Left colon (tissue), 2 donors: Measurements from ENCODE around the gene PIP5KL1. TPM values are rescaled to one million over a fixed set of nuclear protein-coding genes. Genes with fewer than 3 reads are reported as not detected.
A peak's percentile ranks its signal among the peaks of the same experiment; 100 is the strongest.

Experiments
- ATAC-seq: fragments of 200-7000 bp; cut with Tn5 transposase; one replicate; pipeline ENCODE4 v1.9.1; 2020; ENCODE audit warnings: mild to moderate bottlenecking, moderate library complexity
- DNase-seq, 2 donors: peaks; one replicate each; pipeline ENCODE4 v3.0.0-alpha.2; 2020
- intact Hi-C, 2 donors: fragments of 100-400 bp; cut with DNase I in 1 of 2; cut with micrococcal nuclease in 1 of 2; formaldehyde crosslinking; loops; one replicate each; pipeline versions ENCODE4 v1.11.2 to v1.14.0; 2022; cut with DNase I, micrococcal nuclease
- long read RNA-seq: library from polyadenylated mRNA; unstranded; transcript quantifications from one replicate; pipeline ENCODE4 v2.0.0, GENCODE V29; 2021
- total RNA-seq, 2 donors: library from RNA; stranded (reverse); fragmentation: NEBNext Ultra II Directional; extraction: Animal tissue kit (Norgen Biotek cat#: 25700); gene quantifications; one replicate each; pipeline ENCODE4 v1.2.1, GENCODE V29; 2021
- donor health status: DM: no; HTN: no; CAD: no.
- donor health status: DM: yes; HTN: yes; CAD: no.

Gene PIP5KL1, protein sequence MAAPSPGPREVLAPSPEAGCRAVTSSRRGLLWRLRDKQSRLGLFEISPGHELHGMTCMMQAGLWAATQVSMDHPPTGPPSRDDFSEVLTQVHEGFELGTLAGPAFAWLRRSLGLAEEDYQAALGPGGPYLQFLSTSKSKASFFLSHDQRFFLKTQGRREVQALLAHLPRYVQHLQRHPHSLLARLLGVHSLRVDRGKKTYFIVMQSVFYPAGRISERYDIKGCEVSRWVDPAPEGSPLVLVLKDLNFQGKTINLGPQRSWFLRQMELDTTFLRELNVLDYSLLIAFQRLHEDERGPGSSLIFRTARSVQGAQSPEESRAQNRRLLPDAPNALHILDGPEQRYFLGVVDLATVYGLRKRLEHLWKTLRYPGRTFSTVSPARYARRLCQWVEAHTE
- 1 to 10 TPM; 1.3 to 1.9 TPM for total RNA-seq
- long read RNA-seq = 0 reads

DNA sequence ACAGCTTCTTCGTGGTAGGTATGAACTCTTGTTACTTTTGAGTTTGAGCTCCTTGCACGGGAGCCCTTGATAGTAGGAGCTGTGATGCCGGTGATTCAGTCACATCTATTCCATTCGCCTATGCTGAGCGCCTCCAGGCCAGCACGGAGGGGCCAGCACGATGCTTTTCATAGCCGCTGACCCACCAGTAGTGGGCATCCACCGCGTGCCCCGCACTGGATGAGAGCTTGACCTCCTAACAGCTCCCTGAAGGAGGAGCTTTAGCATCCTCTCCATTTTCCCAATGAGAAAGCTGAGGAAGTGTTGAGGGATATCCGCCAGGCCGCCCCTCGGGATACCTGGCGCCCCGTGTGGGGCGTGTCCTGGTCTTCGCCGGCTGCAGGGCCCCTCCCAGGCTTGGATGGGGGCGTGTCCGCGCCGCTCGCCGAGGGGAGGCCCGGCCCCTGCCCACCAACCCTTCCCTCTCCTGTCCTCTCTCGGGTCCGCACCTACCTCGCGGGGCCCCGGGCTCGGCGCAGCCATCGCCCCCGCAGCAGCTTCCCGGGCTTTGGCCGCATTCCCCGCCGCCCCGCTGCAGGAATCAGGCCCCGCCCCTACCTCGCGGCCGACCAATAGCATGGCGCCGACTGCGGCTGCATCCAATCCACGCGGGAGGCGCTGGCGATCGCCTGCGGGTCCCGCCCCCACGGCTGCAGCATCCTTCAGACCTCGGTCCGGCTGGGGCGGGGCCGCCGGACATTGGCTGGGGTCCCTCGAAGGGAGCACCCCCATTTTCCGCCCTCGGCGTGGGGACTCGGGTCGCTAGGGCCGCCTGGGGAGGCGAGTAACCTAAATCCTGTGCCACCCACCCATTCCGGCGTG is at the start of gene PIP5KL1:
PIP5KL1 (minus strand) TSS at position 547 of the 861 bp plus-strand sequence; CDS start at position 522, 25 bp downstream.
- peak; percentile 72 to 82 for DNase-seq
- intact Hi-C loops = no loop called here
- peak; percentile 63 for ATAC-seq

DNA sequence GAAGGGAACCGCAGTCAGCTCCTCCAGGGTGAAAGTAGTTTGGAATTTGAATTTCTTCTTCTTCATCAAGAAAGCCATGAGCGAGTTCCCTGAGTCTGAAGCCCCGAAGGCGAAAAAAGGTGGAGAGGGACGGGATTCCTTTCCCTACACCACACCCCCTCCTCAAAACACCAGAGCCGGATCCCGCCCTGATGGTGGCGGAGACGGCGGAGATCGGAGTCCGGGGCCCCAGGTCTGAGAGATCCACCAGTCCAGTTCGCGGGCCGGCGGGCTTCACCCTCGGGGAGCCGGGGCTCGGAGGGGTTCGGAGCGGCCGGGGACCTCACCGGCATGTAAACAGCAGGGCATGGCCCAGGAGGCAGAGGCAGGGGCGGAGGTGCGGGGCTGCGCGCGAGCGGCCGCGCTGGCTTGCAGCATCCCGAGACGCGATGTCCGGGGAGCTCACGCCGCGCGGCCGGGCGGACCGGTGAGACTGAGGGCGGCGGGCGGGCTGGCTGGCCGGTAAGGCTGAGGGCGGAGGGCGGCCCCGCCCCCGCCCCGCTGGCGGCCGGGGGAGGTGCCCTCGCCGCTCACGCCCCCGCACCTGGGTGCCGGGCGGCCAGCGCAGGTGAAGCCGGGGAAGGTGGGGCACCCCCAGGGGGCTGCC is 49.6 kb upstream of the PIP5KL1 start:
- peak; percentile 67 to 81 for DNase-seq
- intact Hi-C loops = no loop called here
- ATAC-seq = peak; percentile 59

DNA sequence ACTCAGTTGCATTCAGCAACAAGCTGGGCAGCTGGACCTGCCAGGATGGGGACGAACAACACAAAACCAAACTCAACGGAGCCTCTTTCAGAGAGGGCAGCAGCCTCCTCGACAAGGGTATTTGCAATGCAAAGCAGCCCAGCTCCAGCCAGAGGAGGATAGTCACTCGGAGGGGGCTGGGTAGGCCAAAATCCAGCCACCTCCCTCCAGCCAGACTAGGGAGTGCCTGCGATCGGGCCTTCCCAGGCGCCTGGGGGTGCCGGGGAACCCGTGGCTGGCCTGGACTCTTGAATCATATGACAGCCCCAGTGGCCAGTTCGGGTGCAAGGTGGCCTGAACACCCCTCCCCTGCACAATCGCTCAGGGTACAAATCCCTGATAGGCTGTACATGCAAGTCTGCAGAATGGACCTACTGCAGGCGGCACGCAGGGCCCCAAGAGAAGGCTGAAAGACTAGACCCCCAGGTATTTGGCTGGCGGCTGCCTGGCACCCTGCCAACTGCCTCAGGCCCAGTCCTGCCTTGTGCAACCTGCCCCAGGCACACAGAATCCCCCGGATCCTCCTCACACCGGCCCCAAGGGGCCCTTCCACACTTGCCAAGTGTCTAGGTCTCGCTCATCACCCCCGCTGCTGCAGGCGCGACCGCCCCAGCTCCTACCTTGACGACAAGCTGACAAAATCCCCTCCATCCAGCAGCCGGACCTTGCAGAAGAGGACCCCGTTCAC is 48.9 kb upstream of the PIP5KL1 start:
- peak; percentile 72 to 73 for DNase-seq
- intact Hi-C loops = no loop called here
- peak; percentile 23 for ATAC-seq

- intact Hi-C loops = no loop called here
- no peak for ATAC-seq
- DNase-seq = no peak
Observed at GRCh38 chr9:127979015-127979332, 48.4 kb upstream of the PIP5KL1 start.

GRCh38 chr9:127977884-127978647 is 47.5 kb upstream of the PIP5KL1 start:
- ATAC-seq (peak; percentile 28), DNase-seq (peak in 1 of 2 donors; percentile 78)
- intact Hi-C loops = no loop called here

- intact Hi-C loops = no loop called here
- ATAC-seq (peak; percentile 38), DNase-seq (peak in 1 of 2 donors; percentile 63)
Observed at GRCh38 chr9:127977009-127977883, 46.7 kb upstream of the PIP5KL1 start.

- intact Hi-C loops = no loop called here
- DNase-seq = peak; percentile 74 to 89
- peak; percentile 50 for ATAC-seq
Observed at GRCh38 chr9:127976498-127976897, 45.9 kb upstream of the PIP5KL1 start.

- ATAC-seq (no peak), DNase-seq (no peak)
- intact Hi-C loops = no loop called here
Observed at GRCh38 chr9:127975376-127976315, 45.1 kb upstream of the PIP5KL1 start.

DNA sequence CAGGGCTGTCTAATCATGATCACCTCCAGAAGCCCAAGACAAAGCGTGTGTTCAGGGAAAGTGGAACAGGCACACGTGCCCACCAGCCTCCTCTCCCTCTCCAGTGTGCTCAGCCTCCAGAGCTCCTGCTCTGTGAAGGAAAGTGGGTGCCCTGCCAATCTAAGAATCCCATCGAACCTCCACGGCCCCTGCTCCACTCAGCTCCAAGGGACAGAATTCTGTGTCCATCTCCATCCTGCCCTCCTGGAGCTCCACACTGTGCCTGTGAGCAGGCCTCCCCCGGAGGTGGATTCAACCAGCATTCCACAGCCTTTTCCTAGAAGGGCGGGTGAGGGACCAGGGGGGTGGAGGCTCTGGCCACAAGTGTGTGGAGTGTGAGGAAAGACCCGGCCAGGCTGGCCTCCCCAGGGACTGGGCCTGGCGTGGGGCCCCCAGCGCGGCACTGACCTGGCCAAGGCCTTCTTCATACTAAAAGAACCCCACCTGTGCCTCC is 44.2 kb upstream of the PIP5KL1 start:
- intact Hi-C loops = no loop called here
- no peak for ATAC-seq
- peak in 1 of 2 donors; percentile 54 for DNase-seq

DNA sequence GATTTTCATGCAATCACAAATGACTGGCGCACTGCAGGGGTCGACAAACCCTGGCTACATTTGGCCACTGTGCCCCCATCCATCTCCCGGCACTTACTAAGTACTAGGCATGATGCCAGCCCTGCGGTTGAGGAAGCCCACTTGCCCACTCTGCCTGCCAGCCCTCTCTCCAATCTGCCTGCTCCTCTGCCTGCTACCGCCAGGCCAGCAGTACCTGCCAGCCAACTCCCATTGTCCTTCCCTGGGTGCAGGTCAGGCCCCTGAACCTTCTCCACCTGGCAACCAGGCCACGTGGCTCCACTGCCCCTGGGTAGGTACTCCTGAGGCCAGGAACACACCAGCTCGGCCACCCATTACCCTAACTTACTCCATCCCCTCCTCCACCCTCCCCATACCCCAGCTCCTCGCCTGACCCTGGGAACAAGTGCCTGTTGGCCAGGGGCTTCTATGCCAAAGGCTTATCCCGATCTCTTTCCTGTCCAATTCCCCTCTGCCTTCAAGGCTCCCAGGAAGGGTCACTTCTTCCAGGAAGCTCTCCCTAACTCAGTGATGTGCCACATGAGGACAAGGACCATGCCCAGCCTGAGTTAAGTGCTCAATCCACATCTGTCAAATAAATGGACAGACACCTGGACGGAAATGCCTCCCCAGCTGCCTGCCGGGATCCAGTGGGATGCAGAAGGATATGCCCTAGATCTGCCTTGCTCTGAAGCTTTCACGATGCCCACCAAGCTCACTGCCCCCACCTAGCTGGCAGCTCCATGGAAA is 43.6 kb upstream of the PIP5KL1 start:
- DNase-seq = no peak
- intact Hi-C loops = no loop called here
- ATAC-seq = no peak

DNA sequence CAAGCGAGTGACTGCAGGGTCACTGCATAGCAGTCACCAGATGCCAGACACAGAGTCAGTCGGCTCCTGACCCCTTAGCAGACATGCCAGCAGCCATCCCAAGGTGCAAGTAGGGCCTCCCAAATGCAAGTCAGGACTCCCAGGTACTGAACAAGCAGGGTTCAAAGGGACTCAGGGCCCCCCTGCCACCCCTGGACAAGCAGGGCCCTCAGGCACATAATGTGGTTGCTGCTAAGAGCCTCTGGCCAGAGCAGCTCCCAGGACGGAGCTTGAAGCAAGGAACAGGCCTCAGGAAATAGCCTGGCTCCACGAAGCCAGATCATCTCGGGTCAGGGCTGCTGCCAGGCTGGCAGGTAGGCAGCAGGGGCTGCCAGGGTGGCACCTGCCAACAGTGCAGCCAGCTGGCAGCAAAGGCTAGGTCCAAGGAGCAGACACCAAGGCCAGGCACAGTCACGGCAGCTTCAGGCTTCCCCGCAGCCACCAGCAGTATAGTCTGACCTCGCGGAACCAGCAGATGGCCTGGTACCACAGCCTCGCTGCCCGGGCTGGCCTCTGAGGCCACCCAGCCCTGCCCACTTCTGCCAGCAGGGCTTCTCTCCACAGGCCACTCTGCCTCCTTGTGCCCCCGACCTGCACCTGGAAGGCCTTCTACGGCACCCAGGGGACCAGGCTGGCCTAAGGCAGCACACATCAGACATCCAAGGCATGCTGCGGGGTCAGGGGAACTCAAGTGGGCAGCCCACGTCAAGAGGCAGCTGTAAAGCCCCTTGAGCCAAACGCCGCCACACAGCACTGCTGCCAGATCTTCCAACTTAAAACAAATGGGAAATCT is 42.8 kb upstream of the PIP5KL1 start:
- ATAC-seq (peak; percentile 20), DNase-seq (peak; percentile 7 to 55)
- intact Hi-C loops = no loop called here

DNA sequence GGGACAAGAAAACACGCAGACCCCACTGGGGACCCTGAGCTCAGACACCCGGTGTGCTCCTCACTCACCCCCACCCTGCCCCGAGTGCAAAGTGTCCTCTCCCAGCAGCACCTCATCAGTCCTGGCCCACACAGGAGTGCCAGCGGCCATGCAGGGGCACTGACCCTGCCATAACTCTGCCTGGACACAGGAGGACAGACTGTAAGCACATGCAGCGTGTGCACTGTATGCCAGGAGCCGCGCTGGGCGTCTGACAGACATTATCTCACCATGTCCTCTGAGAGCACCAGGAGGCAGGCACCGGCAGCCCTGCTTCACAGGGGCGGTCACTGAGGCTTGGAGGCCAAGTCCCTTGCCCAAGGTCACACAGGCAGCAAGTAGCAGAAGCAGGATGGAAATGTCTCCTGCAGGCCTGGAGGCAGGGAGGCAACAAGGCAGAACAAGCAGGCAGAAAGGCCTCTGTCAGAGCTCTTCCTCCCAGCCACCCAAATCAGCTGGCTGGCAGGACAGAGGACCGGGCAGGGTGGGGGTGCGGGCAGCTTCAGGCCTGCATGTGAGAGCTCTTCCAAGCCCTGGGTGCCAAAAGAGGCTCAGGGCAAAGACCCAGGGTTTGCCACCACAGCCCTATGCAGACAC is 41.8 kb upstream of the PIP5KL1 start:
- DNase-seq (no peak), ATAC-seq (no peak)
- intact Hi-C loops = no loop called here

DNA sequence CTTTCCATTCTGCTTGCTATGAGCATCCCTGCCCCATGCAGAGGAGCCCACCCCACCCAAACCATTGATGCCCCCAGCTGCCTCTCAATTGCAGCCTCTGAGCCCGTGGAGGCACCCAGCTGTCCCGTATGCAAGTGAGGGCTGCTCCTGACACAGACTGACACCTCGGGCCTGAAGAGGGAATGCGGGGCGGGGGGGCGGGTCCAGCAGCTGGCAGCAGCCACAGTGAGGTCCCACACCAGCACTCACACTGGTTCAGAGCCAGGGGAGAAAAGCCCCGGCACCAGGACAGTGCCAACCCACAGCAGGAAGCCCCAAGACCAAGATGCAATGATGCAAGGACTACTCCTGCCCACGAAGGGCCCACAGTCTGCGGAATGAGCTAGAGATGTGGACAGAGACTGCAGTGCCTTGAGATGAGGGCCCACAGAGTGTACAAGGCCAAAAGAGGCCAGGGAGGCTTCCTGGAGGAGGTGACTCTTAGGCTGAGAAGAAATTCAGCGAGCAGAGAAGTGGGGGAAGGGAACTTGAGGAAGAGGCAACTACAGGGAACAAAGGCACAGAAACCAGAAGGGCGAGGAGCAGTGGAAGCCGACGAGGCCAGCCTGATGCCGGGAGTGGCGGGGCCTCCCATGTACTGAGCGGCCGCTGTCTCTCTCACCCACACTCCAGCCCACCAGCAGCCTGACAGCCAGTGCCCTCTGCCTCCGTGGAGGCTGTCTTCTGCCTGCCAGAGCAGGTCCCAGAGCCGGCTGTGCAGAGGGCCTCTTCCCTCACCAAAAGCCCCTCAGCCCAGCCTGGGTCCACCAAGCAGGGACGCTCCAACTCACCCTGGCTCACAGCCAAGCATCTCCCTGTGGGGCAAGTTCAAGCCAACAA is 41.0 kb upstream of the PIP5KL1 start:
- intact Hi-C loops = no loop called here
- DNase-seq = no peak
- ATAC-seq = no peak
